OCI-LY7 (cell line): Measurements from ENCODE around the gene EIF2S2.

Experiments used
- EZH2phosphoT487 ChIP-seq: fragments of 200-600 bp; sonication (generic); IDR thresholded peaks from 2 replicates; pipeline ENCODE4 v1.6.1; 2018; ENCODE audit warnings: low read depth, borderline replicate concordance, mild to moderate bottlenecking, mixed run types, antibody characterized with exemption, low read length, moderate library complexity, mixed read lengths
- TF ChIP-seq, protein P1 (sequence below): fragments of 200-600 bp; sonication (generic); conservative IDR thresholded peaks from 2 replicates; pipeline ENCODE4 v1.5.1; 2014; ENCODE audit warnings: mild to moderate bottlenecking, antibody characterized with exemption, low read length, moderate library complexity, mixed read lengths

DNA sequence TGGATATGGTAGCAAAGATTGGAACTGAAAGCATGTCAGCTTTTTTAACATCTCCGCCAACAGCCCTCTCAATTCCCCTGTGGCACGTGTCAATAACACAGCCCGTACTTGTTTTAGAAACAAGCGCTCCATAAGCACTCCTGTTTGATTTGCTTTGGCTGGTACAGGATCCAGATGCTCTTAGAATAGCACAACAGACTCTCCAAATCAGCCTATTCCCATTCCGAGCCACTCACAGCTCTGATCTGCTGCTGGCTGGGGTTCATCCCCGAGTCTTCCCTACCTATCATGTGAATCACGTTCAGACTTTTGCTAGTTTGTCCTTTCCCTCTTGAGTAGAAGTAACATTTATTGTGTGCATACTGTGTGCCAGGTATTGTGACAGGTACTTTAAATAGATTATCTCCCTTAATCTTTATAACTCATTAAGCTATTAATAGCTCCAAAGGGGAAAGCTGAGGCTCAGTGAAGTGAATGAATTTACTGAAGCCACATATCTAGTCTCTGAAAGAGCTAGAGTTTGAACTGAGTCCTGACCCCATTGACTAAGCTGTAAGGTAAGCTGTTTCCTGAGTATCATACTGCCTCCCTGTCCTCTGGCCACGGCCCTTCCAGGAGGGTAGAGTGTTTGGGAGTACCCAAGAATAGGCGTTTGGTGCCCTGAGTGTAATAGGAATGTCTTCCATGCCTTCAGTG, 71.6 kb downstream of the EIF2S2 start:
- TF ChIP-seq EZH2phosphoT487 = no peak
- TF ChIP-seq, protein P1, sequence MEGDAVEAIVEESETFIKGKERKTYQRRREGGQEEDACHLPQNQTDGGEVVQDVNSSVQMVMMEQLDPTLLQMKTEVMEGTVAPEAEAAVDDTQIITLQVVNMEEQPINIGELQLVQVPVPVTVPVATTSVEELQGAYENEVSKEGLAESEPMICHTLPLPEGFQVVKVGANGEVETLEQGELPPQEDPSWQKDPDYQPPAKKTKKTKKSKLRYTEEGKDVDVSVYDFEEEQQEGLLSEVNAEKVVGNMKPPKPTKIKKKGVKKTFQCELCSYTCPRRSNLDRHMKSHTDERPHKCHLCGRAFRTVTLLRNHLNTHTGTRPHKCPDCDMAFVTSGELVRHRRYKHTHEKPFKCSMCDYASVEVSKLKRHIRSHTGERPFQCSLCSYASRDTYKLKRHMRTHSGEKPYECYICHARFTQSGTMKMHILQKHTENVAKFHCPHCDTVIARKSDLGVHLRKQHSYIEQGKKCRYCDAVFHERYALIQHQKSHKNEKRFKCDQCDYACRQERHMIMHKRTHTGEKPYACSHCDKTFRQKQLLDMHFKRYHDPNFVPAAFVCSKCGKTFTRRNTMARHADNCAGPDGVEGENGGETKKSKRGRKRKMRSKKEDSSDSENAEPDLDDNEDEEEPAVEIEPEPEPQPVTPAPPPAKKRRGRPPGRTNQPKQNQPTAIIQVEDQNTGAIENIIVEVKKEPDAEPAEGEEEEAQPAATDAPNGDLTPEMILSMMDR = no peak
